H1 (cell line): ENCODE data around the gene CSPG5. TPM values are rescaled to one million over a fixed set of nuclear protein-coding genes. Genes with fewer than 3 reads are reported as not detected.

Experiments used
- CTCF ChIA-PET: fragments of 300-600 bp; sonication (Branson Sonifier 250); formaldehyde crosslinking; loops from one replicate; lab custom pipeline; 2021; ENCODE audit not compliant: partially characterized antibody; lab: Charles Lee
- POLR2A ChIA-PET: fragments of 300-600 bp; sonication (Branson Sonifier 250); formaldehyde crosslinking; loops from one replicate; lab custom pipeline; 2021; ENCODE audit warnings: inconsistent platforms; ENCODE audit not compliant: partially characterized antibody; lab: Charles Lee
- DNase-seq, 2 experiments: peaks; one replicate each; pipeline versions ENCODE4 v3.0.0 to v3.0.0-alpha.2; 2010 to 2022; ENCODE audit warnings: low spot score in 2 of 2, low read depth in 1 of 2, mixed read lengths in 1 of 2
- FAIRE-seq: peaks from 2 replicates; lab custom pipeline; 2011; peaks lifted over from hg19 to GRCh38; lab: Jason Lieb, UNC
- H2AFZ ChIP-seq: 2 replicates; pipeline ENCODE4 v1.8.1; 2012; ENCODE audit warnings: low read length, inconsistent platforms
- H2AK5ac ChIP-seq: 2 replicates; pipeline ENCODE4 v1.6.1; 2013; ENCODE audit warnings: low read depth, low read length
- H2BK120ac ChIP-seq: replicated peaks from 2 replicates; pipeline ENCODE3; 2013; ENCODE audit warnings: low read depth, low read length, inconsistent platforms
- H2BK12ac ChIP-seq: 2 replicates; pipeline ENCODE4 v1.6.1; 2013; ENCODE audit warnings: low read depth, low read length
- H2BK15ac ChIP-seq: 2 replicates; pipeline ENCODE4 v1.6.1; 2013; ENCODE audit warnings: low read length
- H2BK20ac ChIP-seq: 2 replicates; pipeline ENCODE4 v1.6.1; 2013; ENCODE audit warnings: low read length
- H2BK5ac ChIP-seq: 2 replicates; pipeline ENCODE4 v1.6.1; 2013; ENCODE audit warnings: low read depth, low read length
- H3K14ac ChIP-seq: 2 replicates; pipeline ENCODE4 v1.6.1; 2013; ENCODE audit warnings: inconsistent platforms; ENCODE audit not compliant: insufficient read length
- H3K18ac ChIP-seq: 2 replicates; pipeline ENCODE4 v1.6.1; 2013; ENCODE audit warnings: low read length; ENCODE audit errors: extremely low read depth
- H3K23ac ChIP-seq: 2 replicates; pipeline ENCODE4 v1.6.1; 2013; ENCODE audit warnings: inconsistent platforms; ENCODE audit not compliant: insufficient read length
- H3K23me2 ChIP-seq: 2 replicates; pipeline ENCODE4 v1.6.1; 2013; ENCODE audit warnings: low read depth, low read length
- H3K27ac ChIP-seq: 2 replicates; pipeline ENCODE4 v1.6.1; 2011; ENCODE audit warnings: low read depth, low read length, inconsistent platforms
- H3K27me3 ChIP-seq, 4 experiments: replicated peaks in 1 of 4; 1 replicate in 1 of 4; 2 replicates in 3 of 4; pipeline versions ENCODE4 v1.6.1 to v1.8.1; 2011 to 2013; ENCODE audit warnings: low read length in 3 of 4, mild to moderate bottlenecking in 3 of 4, inconsistent platforms in 2 of 4, mixed read lengths in 2 of 4, moderate library complexity in 1 of 4; ENCODE audit not compliant: control insufficient read depth in 3 of 4, insufficient read depth in 3 of 4; ENCODE audit errors: extremely low read depth in 1 of 4
- H3K36me3 ChIP-seq, 4 experiments: 2 replicates each; pipeline versions ENCODE4 v1.6.1 to v1.8.1; 2011 to 2013; ENCODE audit warnings: mild to moderate bottlenecking in 4 of 4, low read length in 3 of 4, moderate library complexity in 2 of 4, control low read depth in 1 of 4, inconsistent platforms in 1 of 4; ENCODE audit not compliant: insufficient read depth in 4 of 4, control insufficient read depth in 2 of 4
- H3K4ac ChIP-seq: replicated peaks from 2 replicates; pipeline ENCODE3; 2013; ENCODE audit warnings: low read length, low read depth, mixed read lengths, inconsistent platforms; ENCODE audit not compliant: insufficient read length
- H3K4me1 ChIP-seq, 4 experiments: replicated peaks in 1 of 4; 1 replicate in 1 of 4; 2 replicates in 3 of 4; pipeline versions ENCODE4 v1.6.1 to v1.8.1; 2011 to 2013; ENCODE audit warnings: low read length in 3 of 4, inconsistent platforms in 2 of 4, mixed read lengths in 1 of 4; ENCODE audit not compliant: insufficient read depth in 4 of 4, control insufficient read depth in 3 of 4
- H3K4me2 ChIP-seq, 2 experiments: 2 replicates each; pipeline versions ENCODE4 v1.6.1 to v1.8.1; 2011 to 2013; ENCODE audit warnings: low read depth in 2 of 2, low read length in 2 of 2, control low read depth in 1 of 2, inconsistent platforms in 1 of 2, mild to moderate bottlenecking in 1 of 2; ENCODE audit not compliant: insufficient read depth in 1 of 2
- H3K4me3 ChIP-seq, 4 experiments: fragments of 200-600, 300-600 bp in 1 of 4; sonication (generic), shearing (Covaris generic), sonication (Bioruptor Twin) in 1 of 4; 2 replicates each; pipeline versions ENCODE4 v1.5.1 to v1.8.1; 2011 to 2016; ENCODE audit warnings: low read length in 4 of 4, low read depth in 3 of 4, control low read depth in 2 of 4, inconsistent platforms in 2 of 4, mild to moderate bottlenecking in 2 of 4, mixed read lengths in 1 of 4, moderate library complexity in 1 of 4; ENCODE audit not compliant: insufficient read depth in 2 of 4; ENCODE audit errors: extremely low read depth in 1 of 4
- H3K56ac ChIP-seq: replicated peaks from 2 replicates; pipeline ENCODE3; 2013; ENCODE audit warnings: low read depth, mild to moderate bottlenecking, mixed read lengths, low read length, inconsistent platforms; ENCODE audit not compliant: insufficient read length
- H3K79me1 ChIP-seq: 2 replicates; pipeline ENCODE4 v1.6.1; 2013; ENCODE audit warnings: low read depth, low read length, control low read depth
- H3K79me2 ChIP-seq, 2 experiments: 2 replicates each; pipeline versions ENCODE4 v1.6.1 to v1.8.1; 2012 to 2013; ENCODE audit warnings: low read length in 2 of 2, mild to moderate bottlenecking in 2 of 2, inconsistent platforms in 1 of 2; ENCODE audit not compliant: insufficient read depth in 2 of 2, control insufficient read depth in 1 of 2
- H3K9ac ChIP-seq, 4 experiments: replicated peaks in 1 of 4; 1 replicate in 1 of 4; 2 replicates in 3 of 4; pipeline versions ENCODE4 v1.6.1 to v1.8.1; 2011 to 2013; ENCODE audit warnings: low read depth in 3 of 4, low read length in 3 of 4, control low read depth in 2 of 4, mild to moderate bottlenecking in 2 of 4, moderate library complexity in 2 of 4, inconsistent platforms in 1 of 4; ENCODE audit errors: extremely low read depth in 1 of 4
- H3K9me3 ChIP-seq, 2 experiments: 2 replicates each; pipeline versions ENCODE4 v1.6.1 to v1.8.1; 2012 to 2013; ENCODE audit warnings: mild to moderate bottlenecking in 2 of 2, moderate library complexity in 2 of 2, control low read depth in 1 of 2, inconsistent platforms in 1 of 2, low read depth in 1 of 2, low read length in 1 of 2, mixed read lengths in 1 of 2; ENCODE audit not compliant: insufficient read depth in 2 of 2
- H4K20me1 ChIP-seq, 2 experiments: replicated peaks in 1 of 2; 2 replicates each; pipeline versions ENCODE3 to v1.8.1; 2011 to 2013; ENCODE audit warnings: inconsistent platforms in 2 of 2, low read length in 2 of 2, mild to moderate bottlenecking in 1 of 2; ENCODE audit not compliant: insufficient read depth in 2 of 2, control insufficient read depth in 1 of 2
- H4K5ac ChIP-seq: 2 replicates; pipeline ENCODE4 v1.6.1; 2013; ENCODE audit warnings: low read length, low read depth, mixed read lengths, inconsistent platforms; ENCODE audit not compliant: insufficient read length
- H4K8ac ChIP-seq: 2 replicates; pipeline ENCODE4 v1.8.0; 2013; ENCODE audit warnings: mild to moderate bottlenecking, moderate library complexity, low read length, inconsistent platforms; ENCODE audit not compliant: insufficient read depth; ENCODE audit errors: extremely low read depth
- H4K91ac ChIP-seq: replicated peaks from 2 replicates; pipeline ENCODE3; 2013; ENCODE audit warnings: low read length, mixed read lengths, inconsistent platforms; ENCODE audit not compliant: insufficient read length
- HDAC2 ChIP-seq, 2 experiments: fragments of 300-600 bp in 1 of 2; sonication (generic) in 1 of 2; IDR thresholded peaks; 2 replicates each; pipeline ENCODE4 v1.6.1; 2011 to 2012; ENCODE audit warnings: low read depth in 2 of 2, low read length in 2 of 2, mild to moderate bottlenecking in 2 of 2, moderate library complexity in 2 of 2, borderline replicate concordance in 1 of 2, inconsistent platforms in 1 of 2
- KDM5A ChIP-seq: fragments of 200-600 bp; IDR thresholded peaks from 2 replicates; pipeline ENCODE4 v1.7.1; 2012; ENCODE audit warnings: mild to moderate bottlenecking, low read length, inconsistent platforms, mixed read lengths
- POU5F1 ChIP-seq: IDR thresholded peaks from 2 replicates; pipeline ENCODE4 v1.6.1; 2011; ENCODE audit warnings: low read depth, mild to moderate bottlenecking, low read length, moderate library complexity
- WGBS, 2 experiments: shearing (Covaris generic) in 1 of 2; methylation state at CpG; one replicate each; pipeline versions ENCODE4 v1.1.6 to v1.1.7; 2013 to 2015; ENCODE audit warnings: low lambda C conversion rate in 2 of 2, mixed read lengths in 2 of 2, inconsistent platforms in 1 of 2, low coverage in 1 of 2, missing lambda C conversion rate in 1 of 2; ENCODE audit not compliant: insufficient replicate concordance in 2 of 2, insufficient coverage in 1 of 2, insufficient read length in 1 of 2; ENCODE audit errors: extremely low coverage in 1 of 2, missing lambda C conversion rate in 1 of 2; 5-methylcytosine and 5-hydroxymethylcytosine counted together
- polyA plus RNA-seq, 7 experiments: library from polyadenylated mRNA; depleted of rRNA in 3 of 7; stranded (reverse) in 5 of 7; unstranded in 2 of 7; fragments of >200 nt in 5 of 7; fragments of 200-250 nt in 2 of 7; gene quantifications; 1 replicate in 5 of 7; 2 replicates in 1 of 7; 4 replicates in 1 of 7; pipeline versions ENCODE4 v1.2.1 to v1.2.3, GENCODE V29; 2011 to 2013; ENCODE audit warnings: missing spikeins in 2 of 7, mixed read lengths in 2 of 7
- total RNA-seq: library from RNA; stranded (reverse); fragmentation: NEBNext Ultra II Directional; extraction: Animal tissue kit (Norgen Biotek cat#: 25700); gene quantifications from 2 replicates; pipeline ENCODE4 v1.2.1, GENCODE V29; 2021

CSPG5 gene
- total and polyA plus RNA-seq, 2 of the 8 experiments (the other 6 are each of a cell fraction or from before 2014, with no cell fraction given), result 2.1 to 7.4 TPM

- H3K4ac ChIP-seq, result no peak overlapping the region
- no peak overlapping the region for H4K91ac ChIP-seq
- H3K36me3 ChIP-seq, result peaks cover 29 to 64% (median 49%) of the 10 kb centered on the region in 4 experiments
- no peak overlapping the region for H4K5ac ChIP-seq
- no peak overlapping the region for H2BK5ac ChIP-seq
- WGBS, 2 experiments, result 87% methylated on average over 2 of the region's 2 CpGs; no CpG with 5 or more reads in 1 of the 2 experiments
- H3K56ac ChIP-seq, result no peak overlapping the region
- H3K4me3 ChIP-seq, result no peak overlapping the region
- no peak overlapping the region for H3K4me2 ChIP-seq
- H3K79me2 ChIP-seq, result peaks cover 0 to 4% of the 10 kb centered on the region in 2 experiments; a peak in 1 of 4 replicates
- no peak overlapping the region for H3K18ac ChIP-seq
- DNase-seq (no peak), FAIRE-seq (no peak)
- no peaks in the 10 kb centered on the region for H3K23me2 ChIP-seq
- H3K9ac ChIP-seq, result no peak overlapping the region
- ChIA-PET POLR2A (no interaction called here), CTCF (interaction anchor here (1.0 to 1.1 kb wide), 2 partner anchors 15 to 22 kb away, joined by 4 read pairs; no protein-coding TSS in a partner anchor)
- H2AK5ac ChIP-seq, result no peak overlapping the region
- H3K27ac ChIP-seq, result no peak overlapping the region
- H2AFZ ChIP-seq, result no peak overlapping the region
- H2BK20ac ChIP-seq, result no peak overlapping the region
- H2BK12ac ChIP-seq, result no peak overlapping the region
- H3K23ac ChIP-seq, result no peak overlapping the region
- H3K4me1 ChIP-seq, result no peaks in the 10 kb centered on the region
- H2BK15ac ChIP-seq, result no peak overlapping the region
- no peaks in the 10 kb centered on the region for H3K27me3 ChIP-seq
- H4K8ac ChIP-seq, result no peak overlapping the region
- H3K9me3 ChIP-seq, result no peaks in the 10 kb centered on the region
- no peaks in the 10 kb centered on the region for H3K79me1 ChIP-seq
- H3K14ac ChIP-seq, result no peak overlapping the region
- no peak overlapping the region for H2BK120ac ChIP-seq
- H4K20me1 ChIP-seq, result peaks cover 0 to 5% of the 10 kb centered on the region in 2 experiments
- no peak for TF ChIP-seq HDAC2 (IDR thresholded peaks at IDR 0.05; ENCODE audit: borderline replicate concordance in 1 of 2, low read depth in 2 of 2, low read length in 2 of 2)
- TF ChIP-seq KDM5A, result no peak
- no peak for TF ChIP-seq POU5F1
Observed at GRCh38 chr3:47605652-47606051, 27.0 kb upstream of the CSPG5 start.
